K562 (cell line): ENCODE results near the gene EDEM1. TPM values are rescaled to one million over a fixed set of nuclear protein-coding genes. Genes with fewer than 3 reads are reported as not detected.

ENCODE experiments used
- ARID2 ChIP-seq: fragments of 450-650 bp; IDR thresholded peaks from 2 replicates; pipeline ENCODE4 v1.6.1; 2017; ENCODE audit warnings: antibody characterized with exemption, mild to moderate bottlenecking
- CCAR2 ChIP-seq: fragments of 200-400 bp; formaldehyde crosslinking; IDR thresholded peaks from 2 replicates; pipeline ENCODE4 v1.6.1; 2017; ENCODE audit warnings: mild to moderate bottlenecking, low read depth, low read length
- DDX20 ChIP-seq: fragments of 450-650 bp; IDR thresholded peaks from 2 replicates; pipeline ENCODE4 v1.6.1; 2016; ENCODE audit warnings: missing genetic modification characterization, low read depth, mild to moderate bottlenecking, missing compliant biosample characterization, moderate library complexity
- NCOA1 ChIP-seq: fragments of 450-650 bp; IDR thresholded peaks from 2 replicates; pipeline ENCODE4 v1.6.1; 2016; ENCODE audit warnings: low read depth
- SMARCB1 ChIP-seq: IDR thresholded peaks from 2 replicates; pipeline ENCODE4 v1.6.1; 2011; ENCODE audit warnings: improper control_type of control experiment, low read depth; ENCODE audit not compliant: insufficient read length
- SRSF7 ChIP-seq: fragments of 200-400 bp; formaldehyde crosslinking; optimal IDR thresholded peaks from 2 replicates; pipeline ENCODE3; 2017; ENCODE audit warnings: mild to moderate bottlenecking, low read depth, low read length
- U2AF2 ChIP-seq: fragments of 200-400 bp; formaldehyde crosslinking; optimal IDR thresholded peaks from 2 replicates; pipeline ENCODE3; 2017; ENCODE audit warnings: low read depth, mild to moderate bottlenecking, low read length
- ZNF121 ChIP-seq: sonication (generic); formaldehyde crosslinking; conservative IDR thresholded peaks from 2 replicates; pipeline ENCODE4 v1.8.0; 2022; ENCODE audit warnings: missing genetic modification reagents
- ZNF212 ChIP-seq: fragments of 450-650 bp; formaldehyde crosslinking; IDR thresholded peaks from 2 replicates; pipeline ENCODE4 v1.4.0; 2020; ENCODE audit warnings: mild to moderate bottlenecking
- ZNF408 ChIP-seq: fragments of 250-450 bp; sonication (Bioruptor Pico); IDR thresholded peaks from 2 replicates; pipeline ENCODE4 v1.4.0; 2020; ENCODE audit warnings: low read depth, mild to moderate bottlenecking, moderate library complexity
- ZNF699 ChIP-seq: fragments of 250-450 bp; sonication (Bioruptor Pico); IDR thresholded peaks from 2 replicates; pipeline ENCODE4 v1.8.0; 2021; ENCODE audit warnings: mild to moderate bottlenecking, moderate library complexity; ENCODE audit not compliant: insufficient replicate concordance
- polyA plus RNA-seq, 8 experiments: library from polyadenylated mRNA; depleted of rRNA in 4 of 8; stranded (reverse) in 5 of 8; unstranded in 3 of 8; fragments of >200 nt; fragmentation: Nextera tagmentation in 2 of 8; fragmentation: Illumina TruSeq in 1 of 8; extraction: Ambion mirVana in 2 of 8; extraction: Trizol in 1 of 8; gene quantifications; 2 replicates each; pipeline versions ENCODE4 v1.2.1 to v1.2.3, GENCODE V29; 2011 to 2014; ENCODE audit warnings: inconsistent platforms in 1 of 8, missing spikeins in 1 of 8
- total RNA-seq, 7 experiments: library from RNA; depleted of rRNA in 6 of 7; stranded (reverse); fragments of >200 nt in 6 of 7; fragmentation: Illumina TruSeq in 2 of 7; extraction: Trizol in 2 of 7; gene quantifications; 2 replicates each; pipeline versions ENCODE4 v1.2.1 to v1.2.3, GENCODE V29; 2011 to 2021; ENCODE audit warnings: low replicate concordance in 1 of 7
- TF ChIP-seq, protein P1 (sequence below): fragments of 250-450 bp; sonication (Bioruptor Pico); IDR thresholded peaks from 2 replicates; pipeline ENCODE4 v1.9.0; 2021; ENCODE audit warnings: mild to moderate bottlenecking, inconsistent platforms
- TF ChIP-seq, protein P2 (sequence below): fragments of 450-650 bp; IDR thresholded peaks from 2 replicates; pipeline ENCODE4 v1.6.1; 2017; ENCODE audit warnings: antibody characterized with exemption, mild to moderate bottlenecking
- TF ChIP-seq, protein P3 (sequence below): sonication (generic); formaldehyde crosslinking; IDR thresholded peaks from 2 replicates; pipeline ENCODE4 v1.8.0; 2022; ENCODE audit warnings: mild to moderate bottlenecking, missing genetic modification reagents
- TF ChIP-seq, protein P4 (sequence below): sonication (generic); formaldehyde crosslinking; IDR thresholded peaks from 2 replicates; pipeline ENCODE4 v1.9.0; 2022; ENCODE audit warnings: mild to moderate bottlenecking, missing genetic modification reagents
- TF ChIP-seq, protein P5 (sequence below): sonication (generic); formaldehyde crosslinking; IDR thresholded peaks from 2 replicates; pipeline ENCODE4 v1.8.0; 2022; ENCODE audit warnings: mild to moderate bottlenecking, missing genetic modification reagents

Gene EDEM1
- total and polyA plus RNA-seq, 9 of the 15 experiments (the other 6 are each of a cell fraction or from before 2014, with no cell fraction given), result 6.2 to 36.7 (median 14.3) TPM

DNA sequence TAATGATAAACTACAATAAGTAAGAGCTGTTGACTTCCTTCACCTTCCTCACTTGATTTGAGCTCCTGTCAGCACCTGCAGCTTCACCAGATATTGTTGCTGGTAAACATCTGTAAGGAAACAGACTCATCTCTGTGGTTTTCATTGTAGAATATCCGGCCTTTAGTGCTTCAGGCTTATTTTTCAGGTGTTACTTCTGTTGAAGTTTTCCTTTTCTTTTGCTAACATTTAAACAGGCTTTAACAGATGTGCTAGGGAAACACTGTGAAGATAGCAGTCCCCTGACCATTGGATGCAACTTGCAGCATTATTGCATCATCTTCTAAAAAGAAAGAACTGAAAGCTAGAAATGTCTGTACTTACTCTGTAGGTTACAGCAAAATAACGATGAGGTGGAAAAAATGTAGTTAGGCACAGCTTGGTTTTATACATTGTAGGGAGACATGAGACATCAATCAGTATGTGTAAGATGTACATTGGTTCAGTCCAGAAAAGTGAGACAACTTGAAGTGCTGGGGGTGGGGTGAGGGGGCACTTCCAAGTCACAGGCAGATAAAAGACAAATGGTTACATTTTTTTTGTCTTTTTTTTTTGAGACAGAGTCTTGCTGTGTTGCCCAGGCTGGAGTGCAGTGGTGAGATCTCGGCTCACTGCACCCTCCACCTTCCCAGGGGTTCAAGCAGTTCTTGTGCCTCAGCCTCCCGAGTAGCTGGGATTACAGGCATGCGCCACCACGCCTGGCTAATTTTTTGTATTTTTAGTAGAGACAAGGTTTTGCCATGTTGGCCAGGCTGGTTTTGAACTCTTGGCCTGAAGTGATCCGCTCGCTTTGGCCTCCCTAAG lies 10.2 kb downstream of the EDEM1 start (continued):
- TF ChIP-seq, protein P1, sequence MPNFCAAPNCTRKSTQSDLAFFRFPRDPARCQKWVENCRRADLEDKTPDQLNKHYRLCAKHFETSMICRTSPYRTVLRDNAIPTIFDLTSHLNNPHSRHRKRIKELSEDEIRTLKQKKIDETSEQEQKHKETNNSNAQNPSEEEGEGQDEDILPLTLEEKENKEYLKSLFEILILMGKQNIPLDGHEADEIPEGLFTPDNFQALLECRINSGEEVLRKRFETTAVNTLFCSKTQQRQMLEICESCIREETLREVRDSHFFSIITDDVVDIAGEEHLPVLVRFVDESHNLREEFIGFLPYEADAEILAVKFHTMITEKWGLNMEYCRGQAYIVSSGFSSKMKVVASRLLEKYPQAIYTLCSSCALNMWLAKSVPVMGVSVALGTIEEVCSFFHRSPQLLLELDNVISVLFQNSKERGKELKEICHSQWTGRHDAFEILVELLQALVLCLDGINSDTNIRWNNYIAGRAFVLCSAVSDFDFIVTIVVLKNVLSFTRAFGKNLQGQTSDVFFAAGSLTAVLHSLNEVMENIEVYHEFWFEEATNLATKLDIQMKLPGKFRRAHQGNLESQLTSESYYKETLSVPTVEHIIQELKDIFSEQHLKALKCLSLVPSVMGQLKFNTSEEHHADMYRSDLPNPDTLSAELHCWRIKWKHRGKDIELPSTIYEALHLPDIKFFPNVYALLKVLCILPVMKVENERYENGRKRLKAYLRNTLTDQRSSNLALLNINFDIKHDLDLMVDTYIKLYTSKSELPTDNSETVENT (CRISPR knock-in tag), result no peak
- TF ChIP-seq ZNF408 (CRISPR knock-in tag) (no peak), DDX20 (tag) (0 out of 2 replicates have a peak, but pooled peaks have one; percentile 35), ARID2 (no peak), ZNF121 (CRISPR knock-in tag) (peak; percentile 50), ZNF212 (CRISPR knock-in tag) (no peak), SRSF7 (no peak), CCAR2 (no peak), SMARCB1 (no peak), U2AF2 (no peak), ZNF699 (CRISPR knock-in tag) (peak; percentile 57), NCOA1 (no peak)
- TF ChIP-seq, protein P2, sequence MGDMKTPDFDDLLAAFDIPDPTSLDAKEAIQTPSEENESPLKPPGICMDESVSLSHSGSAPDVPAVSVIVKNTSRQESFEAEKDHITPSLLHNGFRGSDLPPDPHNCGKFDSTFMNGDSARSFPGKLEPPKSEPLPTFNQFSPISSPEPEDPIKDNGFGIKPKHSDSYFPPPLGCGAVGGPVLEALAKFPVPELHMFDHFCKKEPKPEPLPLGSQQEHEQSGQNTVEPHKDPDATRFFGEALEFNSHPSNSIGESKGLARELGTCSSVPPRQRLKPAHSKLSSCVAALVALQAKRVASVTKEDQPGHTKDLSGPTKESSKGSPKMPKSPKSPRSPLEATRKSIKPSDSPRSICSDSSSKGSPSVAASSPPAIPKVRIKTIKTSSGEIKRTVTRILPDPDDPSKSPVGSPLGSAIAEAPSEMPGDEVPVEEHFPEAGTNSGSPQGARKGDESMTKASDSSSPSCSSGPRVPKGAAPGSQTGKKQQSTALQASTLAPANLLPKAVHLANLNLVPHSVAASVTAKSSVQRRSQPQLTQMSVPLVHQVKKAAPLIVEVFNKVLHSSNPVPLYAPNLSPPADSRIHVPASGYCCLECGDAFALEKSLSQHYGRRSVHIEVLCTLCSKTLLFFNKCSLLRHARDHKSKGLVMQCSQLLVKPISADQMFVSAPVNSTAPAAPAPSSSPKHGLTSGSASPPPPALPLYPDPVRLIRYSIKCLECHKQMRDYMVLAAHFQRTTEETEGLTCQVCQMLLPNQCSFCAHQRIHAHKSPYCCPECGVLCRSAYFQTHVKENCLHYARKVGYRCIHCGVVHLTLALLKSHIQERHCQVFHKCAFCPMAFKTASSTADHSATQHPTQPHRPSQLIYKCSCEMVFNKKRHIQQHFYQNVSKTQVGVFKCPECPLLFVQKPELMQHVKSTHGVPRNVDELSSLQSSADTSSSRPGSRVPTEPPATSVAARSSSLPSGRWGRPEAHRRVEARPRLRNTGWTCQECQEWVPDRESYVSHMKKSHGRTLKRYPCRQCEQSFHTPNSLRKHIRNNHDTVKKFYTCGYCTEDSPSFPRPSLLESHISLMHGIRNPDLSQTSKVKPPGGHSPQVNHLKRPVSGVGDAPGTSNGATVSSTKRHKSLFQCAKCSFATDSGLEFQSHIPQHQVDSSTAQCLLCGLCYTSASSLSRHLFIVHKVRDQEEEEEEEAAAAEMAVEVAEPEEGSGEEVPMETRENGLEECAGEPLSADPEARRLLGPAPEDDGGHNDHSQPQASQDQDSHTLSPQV, result peak; percentile 95
- TF ChIP-seq, protein P3, sequence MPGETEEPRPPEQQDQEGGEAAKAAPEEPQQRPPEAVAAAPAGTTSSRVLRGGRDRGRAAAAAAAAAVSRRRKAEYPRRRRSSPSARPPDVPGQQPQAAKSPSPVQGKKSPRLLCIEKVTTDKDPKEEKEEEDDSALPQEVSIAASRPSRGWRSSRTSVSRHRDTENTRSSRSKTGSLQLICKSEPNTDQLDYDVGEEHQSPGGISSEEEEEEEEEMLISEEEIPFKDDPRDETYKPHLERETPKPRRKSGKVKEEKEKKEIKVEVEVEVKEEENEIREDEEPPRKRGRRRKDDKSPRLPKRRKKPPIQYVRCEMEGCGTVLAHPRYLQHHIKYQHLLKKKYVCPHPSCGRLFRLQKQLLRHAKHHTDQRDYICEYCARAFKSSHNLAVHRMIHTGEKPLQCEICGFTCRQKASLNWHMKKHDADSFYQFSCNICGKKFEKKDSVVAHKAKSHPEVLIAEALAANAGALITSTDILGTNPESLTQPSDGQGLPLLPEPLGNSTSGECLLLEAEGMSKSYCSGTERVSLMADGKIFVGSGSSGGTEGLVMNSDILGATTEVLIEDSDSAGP (CRISPR knock-in tag), result no peak
- TF ChIP-seq, protein P4, sequence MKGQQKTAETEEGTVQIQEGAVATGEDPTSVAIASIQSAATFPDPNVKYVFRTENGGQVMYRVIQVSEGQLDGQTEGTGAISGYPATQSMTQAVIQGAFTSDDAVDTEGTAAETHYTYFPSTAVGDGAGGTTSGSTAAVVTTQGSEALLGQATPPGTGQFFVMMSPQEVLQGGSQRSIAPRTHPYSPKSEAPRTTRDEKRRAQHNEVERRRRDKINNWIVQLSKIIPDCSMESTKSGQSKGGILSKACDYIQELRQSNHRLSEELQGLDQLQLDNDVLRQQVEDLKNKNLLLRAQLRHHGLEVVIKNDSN (CRISPR knock-in tag), result no peak
- TF ChIP-seq, protein P5, sequence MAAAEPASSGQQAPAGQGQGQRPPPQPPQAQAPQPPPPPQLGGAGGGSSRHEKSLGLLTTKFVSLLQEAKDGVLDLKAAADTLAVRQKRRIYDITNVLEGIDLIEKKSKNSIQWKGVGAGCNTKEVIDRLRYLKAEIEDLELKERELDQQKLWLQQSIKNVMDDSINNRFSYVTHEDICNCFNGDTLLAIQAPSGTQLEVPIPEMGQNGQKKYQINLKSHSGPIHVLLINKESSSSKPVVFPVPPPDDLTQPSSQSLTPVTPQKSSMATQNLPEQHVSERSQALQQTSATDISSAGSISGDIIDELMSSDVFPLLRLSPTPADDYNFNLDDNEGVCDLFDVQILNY (CRISPR knock-in tag), result no peak
